GM18861 (cell line): ENCODE results near the gene FHOD3.

ENCODE experiments used
- ATAC-seq: cut with Tn5 transposase; IDR thresholded peaks from one replicate; pipeline ENCODE4 v1.9.1; 2021; ENCODE audit not compliant: unreplicated experiment

The FHOD3 gene

GRCh38 chr18:36505665-36506064, 208.2 kb downstream of the FHOD3 start:
- no peak for ATAC-seq

- ATAC-seq: no peak
Measured at GRCh38 chr18:36509646-36510197, 212.2 kb downstream of the FHOD3 start.

GRCh38 chr18:36511791-36512352, 214.4 kb downstream of the FHOD3 start:
- no peak for ATAC-seq

GRCh38 chr18:36513556-36513955, 216.0 kb downstream of the FHOD3 start:
- no peak for ATAC-seq

- no peak for ATAC-seq
Measured at GRCh38 chr18:36514778-36515177, 217.3 kb downstream of the FHOD3 start.

- no peak for ATAC-seq
Measured at GRCh38 chr18:36516258-36516657, 218.7 kb downstream of the FHOD3 start.

- no peak for ATAC-seq
Measured at GRCh38 chr18:36516726-36517125, 219.2 kb downstream of the FHOD3 start.

- no peak for ATAC-seq
Measured at GRCh38 chr18:36518839-36519238, 221.3 kb downstream of the FHOD3 start.

- ATAC-seq: peak; percentile 56
Measured at GRCh38 chr18:36519358-36519757, 221.8 kb downstream of the FHOD3 start.

- ATAC-seq: no peak
Measured at GRCh38 chr18:36522509-36522908, 225.0 kb downstream of the FHOD3 start.

GRCh38 chr18:36525913-36526312, 228.4 kb downstream of the FHOD3 start:
- no peak for ATAC-seq

GRCh38 chr18:36526611-36527010, 229.1 kb downstream of the FHOD3 start:
- no peak for ATAC-seq

- no peak for ATAC-seq
Measured at GRCh38 chr18:36527051-36527450, 229.5 kb downstream of the FHOD3 start.

- no peak for ATAC-seq
Measured at GRCh38 chr18:36527740-36528455, 230.4 kb downstream of the FHOD3 start.

GRCh38 chr18:36529747-36530146, 232.2 kb downstream of the FHOD3 start:
- no peak for ATAC-seq

GRCh38 chr18:36530676-36531405, 233.3 kb downstream of the FHOD3 start:
- no peak for ATAC-seq

GRCh38 chr18:36531636-36532035, 234.1 kb downstream of the FHOD3 start:
- ATAC-seq: no peak

- no peak for ATAC-seq
Measured at GRCh38 chr18:36532394-36532793, 234.9 kb downstream of the FHOD3 start.

GRCh38 chr18:36532815-36533214, 235.3 kb downstream of the FHOD3 start:
- ATAC-seq: no peak

GRCh38 chr18:36533446-36534153, 236.1 kb downstream of the FHOD3 start:
- ATAC-seq: no peak

- ATAC-seq: no peak
Measured at GRCh38 chr18:36534154-36534688, 236.7 kb downstream of the FHOD3 start.
